Stimulated activated naive CD8-positive, alpha-beta T cell treated with anti-CD3 and anti-CD28 coated beads, Interleukin-15, Interleukin-2, amounts not matched to agents 100 U/mL and 50 U/mL, for 24 hours (primary cell): ENCODE data around the gene ZNF670.
"Not testable (repeated sequence)": the region's sequence is repeated elsewhere in the genome, so short reads cannot be mapped to it uniquely, and the experiment has no call there.

Experiments
- ATAC-seq: fragments of 150-1000 bp; cut with Tn5 transposase; one replicate; pipeline ENCODE4 v1.10.0; 2021
- DNase-seq: peaks from one replicate; pipeline ENCODE4 v3.0.0; 2021

The ZNF670 gene

DNA sequence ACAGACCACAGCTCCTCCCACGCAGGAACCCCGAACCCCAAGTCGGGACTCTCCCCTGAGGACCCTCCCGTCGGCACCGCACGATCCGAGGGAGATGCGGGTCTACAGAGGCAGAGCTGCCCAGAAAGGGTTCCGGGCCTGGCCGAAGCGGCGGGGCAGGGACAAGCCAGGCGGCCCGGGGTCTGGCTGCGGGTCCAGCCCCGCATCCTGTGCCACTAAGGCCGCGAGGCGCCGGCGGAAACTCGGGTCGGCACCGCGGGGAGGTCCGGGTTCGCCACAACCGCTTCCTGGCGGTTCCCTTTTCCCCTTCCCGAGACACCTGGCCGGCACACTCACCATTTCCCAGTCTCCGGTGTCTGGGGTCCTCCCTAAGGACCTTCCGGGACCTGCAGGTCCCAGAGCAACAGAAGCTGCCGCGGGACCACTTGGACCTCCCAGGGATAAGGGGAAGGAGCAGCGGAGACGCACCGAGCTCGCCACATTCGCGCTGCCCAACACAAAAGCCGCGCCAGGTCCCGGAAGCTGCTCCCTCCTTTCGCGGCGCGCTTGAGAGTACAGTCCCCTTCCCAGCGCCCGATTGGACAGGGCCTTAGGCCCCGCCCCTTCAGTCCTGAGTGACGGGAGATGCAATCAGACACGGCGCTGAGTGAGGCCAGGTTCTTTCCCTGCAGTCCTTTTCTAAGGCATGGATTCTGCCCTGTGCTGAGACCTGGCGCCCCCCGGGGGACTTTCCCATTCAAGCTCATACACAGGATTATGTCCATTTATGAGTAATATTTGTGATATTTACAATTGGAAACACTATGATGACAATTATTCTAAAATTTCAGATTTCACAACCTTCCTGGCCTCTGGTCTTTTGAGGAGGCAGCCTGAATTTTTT is at the start of gene ZNF670:
TSS of gene ZNF670 (minus strand) at position 554 of the 883 bp plus-strand sequence. CDS start at position 339, 215 bp downstream.
- DNase-seq: peak; percentile 94
- ATAC-seq: peak; percentile 100

- DNase-seq, ATAC-seq: not testable (repeated sequence)
Observed at GRCh38 chr1:247127519-247128282, 49.1 kb upstream of the ZNF670 start.

- not testable (repeated sequence) for DNase-seq
- ATAC-seq: peak; percentile 62
Observed at GRCh38 chr1:247126601-247127000, 48.0 kb upstream of the ZNF670 start.

DNA sequence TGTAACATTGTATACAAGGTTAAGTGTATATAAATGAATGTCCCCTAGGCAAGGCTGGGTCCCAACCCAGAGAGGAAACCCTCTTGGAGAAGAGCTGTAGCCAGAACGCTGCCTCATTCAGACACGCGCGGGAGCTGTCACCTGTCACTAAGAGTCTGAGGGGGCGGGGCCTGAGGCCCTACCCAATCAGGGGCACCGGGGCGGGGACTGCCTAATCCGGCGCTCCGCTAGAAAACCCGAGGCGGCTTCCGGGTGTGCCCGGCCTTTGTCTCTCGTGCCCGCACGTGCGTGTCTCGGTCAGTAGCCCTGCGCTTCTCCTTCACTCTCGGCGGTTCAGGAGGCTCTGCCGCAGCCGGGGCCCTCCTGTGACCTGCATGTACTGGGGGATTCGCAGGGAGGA is 47.6 kb upstream of the ZNF670 start:
- ATAC-seq: peak; percentile 100
- not testable (repeated sequence) for DNase-seq

- no peak for ATAC-seq
- no peak for DNase-seq
Observed at GRCh38 chr1:247121382-247121781, 42.8 kb upstream of the ZNF670 start.

GRCh38 chr1:247120408-247120668 is 41.7 kb upstream of the ZNF670 start:
- not testable (repeated sequence) for DNase-seq, ATAC-seq

DNA sequence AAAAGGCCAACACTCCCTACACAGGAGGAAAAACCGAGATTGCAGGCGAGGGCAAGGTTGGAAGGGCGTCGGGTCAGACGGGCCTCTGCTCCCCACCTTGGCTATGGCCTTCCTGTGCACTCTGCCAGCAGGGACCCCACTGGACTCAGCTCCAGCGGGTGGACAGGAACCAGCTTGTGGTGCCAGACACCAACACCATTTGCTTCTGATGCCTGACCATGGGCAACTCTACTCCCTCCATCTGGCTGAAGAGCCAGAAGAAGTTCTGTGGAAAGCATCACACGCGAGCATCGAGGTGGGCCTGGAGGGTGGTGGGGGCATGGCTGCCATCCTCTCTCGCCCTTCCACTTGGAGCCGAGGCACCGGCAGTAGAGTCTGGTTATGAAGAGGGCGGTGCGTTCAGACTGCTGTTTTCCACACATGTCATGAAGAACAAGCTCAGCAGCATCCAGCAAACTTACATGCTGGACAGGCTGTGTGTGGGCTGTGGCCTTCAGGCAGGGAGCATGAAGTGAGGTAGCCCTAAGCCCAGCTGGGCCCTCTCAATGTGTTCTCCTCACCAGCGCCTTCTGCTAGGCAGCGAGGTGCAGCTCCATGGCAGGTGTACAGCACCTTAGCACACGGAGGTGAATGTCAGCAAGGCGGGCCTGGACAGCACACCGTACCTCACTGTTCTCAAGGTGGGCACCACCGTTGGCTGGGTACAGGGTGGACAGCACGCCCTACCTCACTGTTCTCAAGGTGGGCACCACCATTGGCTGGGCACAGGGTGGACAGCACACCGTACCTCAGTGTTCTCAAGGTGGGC is 41.2 kb upstream of the ZNF670 start:
- ATAC-seq (peak; percentile 10), DNase-seq (no peak)

DNA sequence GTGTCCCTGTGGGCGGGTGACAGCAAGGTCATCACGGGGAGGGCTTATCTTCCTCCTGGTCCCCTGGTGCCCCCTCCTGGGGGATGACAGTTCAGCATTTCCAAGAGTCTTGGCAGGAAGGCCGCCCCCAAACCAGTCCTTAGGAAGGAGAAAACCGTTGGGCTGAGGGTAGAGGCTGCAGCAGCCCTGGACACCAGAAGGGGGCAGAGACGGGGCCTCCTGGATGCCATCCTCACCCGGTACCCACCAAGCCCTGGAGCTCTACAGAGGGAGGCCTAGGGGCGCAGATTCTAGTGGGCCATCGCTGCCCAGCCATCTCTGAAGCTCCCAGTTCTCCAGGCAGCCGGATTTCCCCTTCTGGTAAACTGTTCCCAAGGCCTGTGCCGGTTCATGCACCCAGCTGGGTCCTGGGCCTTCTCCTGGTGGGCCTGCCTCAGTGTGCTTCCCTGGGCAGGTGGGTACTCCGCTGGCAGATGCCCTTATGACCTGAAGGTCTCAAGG is 40.4 kb upstream of the ZNF670 start:
- DNase-seq (peak; percentile 59), ATAC-seq (peak; percentile 41)

DNA sequence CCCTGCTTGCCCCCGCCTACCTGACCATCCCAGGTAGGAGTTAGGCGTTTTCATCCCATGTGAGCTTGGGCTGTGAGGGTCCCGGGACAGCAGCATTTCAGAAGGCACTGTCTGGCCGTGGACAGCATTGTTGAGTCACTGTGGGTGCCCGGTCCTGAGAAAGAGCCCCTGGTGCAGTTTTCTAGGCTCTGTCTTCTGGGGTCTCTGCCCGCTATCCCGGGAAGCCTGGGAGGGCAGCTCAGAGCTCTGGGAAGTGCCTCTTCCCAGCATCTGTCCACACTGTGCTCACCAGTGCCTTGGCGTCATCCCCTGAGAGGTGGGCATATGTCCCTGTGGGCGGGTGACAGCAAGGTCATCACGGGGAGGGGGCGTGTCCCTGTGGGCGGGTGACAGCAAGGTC is 36.9 kb upstream of the ZNF670 start:
- ATAC-seq: no peak
- no peak for DNase-seq

GRCh38 chr1:247115141-247115510 is 36.5 kb upstream of the ZNF670 start:
- no peak for ATAC-seq

DNA sequence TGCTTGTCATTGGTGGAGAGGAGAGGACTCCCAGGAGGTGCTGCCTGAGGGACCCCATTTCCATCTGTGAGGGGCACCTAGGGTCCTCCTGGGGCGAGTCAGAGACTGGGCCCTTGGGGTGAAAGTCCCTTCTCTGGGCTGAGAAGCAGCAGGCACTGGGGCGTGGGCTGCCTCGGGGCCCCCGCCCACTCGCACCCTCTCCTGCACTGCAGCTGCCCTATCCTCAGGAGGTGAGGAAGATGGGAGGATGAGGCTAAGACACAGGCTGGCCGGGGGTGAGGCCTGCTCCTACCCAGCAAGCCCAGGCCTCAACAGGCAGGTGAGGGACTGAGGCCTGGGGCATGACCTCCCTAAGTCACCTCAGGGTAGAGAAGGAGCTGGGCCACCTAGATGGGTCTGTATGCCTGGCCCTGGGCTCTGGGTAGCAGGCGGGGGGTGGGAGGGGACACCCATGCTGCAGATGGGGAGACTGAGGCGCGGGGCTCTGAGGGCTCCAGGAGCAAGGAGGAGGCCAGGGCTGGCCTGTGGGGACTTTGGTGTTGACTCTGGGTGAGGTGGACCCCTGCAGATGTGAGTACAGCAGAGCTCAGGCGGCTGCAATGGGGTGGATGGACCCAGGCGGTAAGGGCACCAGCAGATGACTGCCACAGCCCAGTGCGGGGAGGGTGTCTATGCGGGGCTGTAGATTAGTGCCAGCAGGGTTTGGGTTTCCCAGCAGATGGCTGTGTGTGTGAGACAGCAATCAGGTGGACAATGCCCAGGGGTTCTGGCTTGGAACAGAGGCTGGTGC is 35.9 kb upstream of the ZNF670 start:
- no peak for DNase-seq
- peak; percentile 17 for ATAC-seq

More at GRCh38 chr1:247115141-247115510, 36.5 kb upstream of the ZNF670 start:
- DNase-seq: no peak

DNA sequence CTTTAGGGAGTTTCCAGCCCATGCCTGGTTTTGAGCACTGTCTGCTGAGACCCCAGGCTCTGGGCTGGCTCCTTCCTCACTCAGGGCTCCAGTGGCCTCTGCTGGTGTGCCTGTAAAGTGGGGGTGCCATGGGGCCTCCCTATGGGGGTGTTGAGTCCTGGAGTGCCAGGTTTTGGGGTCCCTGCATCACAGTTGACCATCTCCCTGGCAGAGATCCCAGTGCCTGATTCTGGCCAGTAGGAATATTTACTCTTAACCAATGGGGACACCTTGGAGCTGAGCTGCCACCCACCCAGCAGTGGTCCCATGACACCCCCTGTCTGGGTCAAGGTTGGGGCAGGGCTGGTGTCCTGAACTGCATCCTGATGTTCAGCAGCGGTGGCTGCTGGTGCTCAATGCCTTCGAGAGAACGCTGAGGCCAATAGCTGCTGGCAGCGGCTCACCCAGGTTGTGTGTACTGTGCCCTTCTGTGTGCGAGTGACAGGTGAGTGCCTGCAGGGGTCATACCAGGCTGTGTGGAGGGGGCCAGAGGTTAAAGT is 35.2 kb upstream of the ZNF670 start:
- DNase-seq: no peak

DNA sequence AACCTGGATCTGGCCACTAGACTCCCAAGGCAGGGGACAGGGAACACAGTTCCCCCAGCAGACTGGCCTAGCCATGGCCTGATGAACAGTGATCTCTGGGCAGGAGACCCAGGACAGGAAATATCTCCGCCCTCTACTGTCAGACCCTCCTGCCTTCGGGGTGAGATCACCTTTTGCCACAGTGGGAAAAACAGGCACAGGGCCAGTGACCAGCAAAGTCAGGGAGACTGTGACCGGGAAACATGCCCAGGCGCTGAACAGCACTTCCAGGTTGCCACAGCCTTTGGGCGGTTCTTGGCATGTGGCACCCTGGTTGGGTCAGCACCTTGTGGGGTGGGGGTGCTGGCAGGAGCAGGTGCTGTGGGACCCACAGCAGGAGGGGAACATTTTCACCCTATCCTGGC is 34.5 kb upstream of the ZNF670 start:
- ATAC-seq (no peak), DNase-seq (no peak)

More for the DNA sequence above, 35.2 kb upstream of the ZNF670 start:
- ATAC-seq: no peak

- ATAC-seq (no peak), DNase-seq (no peak)
Observed at GRCh38 chr1:247112479-247112781, 33.8 kb upstream of the ZNF670 start.

GRCh38 chr1:247111700-247112478 is 33.3 kb upstream of the ZNF670 start:
- DNase-seq (no peak), ATAC-seq (peak; percentile 5)

GRCh38 chr1:247111259-247111699 is 32.7 kb upstream of the ZNF670 start:
- DNase-seq (peak; percentile 21), ATAC-seq (no peak)

- ATAC-seq: peak; percentile 30
- peak; percentile 27 for DNase-seq
Observed at GRCh38 chr1:247110627-247111258, 32.1 kb upstream of the ZNF670 start.

- ATAC-seq (no peak), DNase-seq (no peak)
Observed at GRCh38 chr1:247107694-247108093, 29.1 kb upstream of the ZNF670 start.

DNA sequence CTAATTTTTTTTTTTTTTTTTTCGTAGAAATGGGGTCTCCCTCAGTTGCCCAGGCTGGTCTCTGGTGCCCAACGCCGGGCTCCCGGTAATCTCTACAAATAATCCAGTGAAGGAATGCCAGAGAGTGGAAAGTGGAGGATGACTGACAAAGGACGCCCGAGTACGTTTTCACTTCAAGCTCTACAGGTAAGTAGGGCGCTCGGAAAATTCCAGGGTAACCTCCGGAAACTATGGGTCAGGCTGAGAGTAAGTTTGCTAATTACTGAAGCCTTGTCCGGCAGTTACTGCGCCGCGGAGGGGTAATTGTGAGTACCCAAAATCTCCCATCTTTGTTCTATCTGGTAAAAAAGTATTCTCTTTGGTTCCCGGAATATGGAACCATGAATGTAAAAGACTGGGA is 27.4 kb upstream of the ZNF670 start:
- ATAC-seq (no peak), DNase-seq (no peak)

DNA sequence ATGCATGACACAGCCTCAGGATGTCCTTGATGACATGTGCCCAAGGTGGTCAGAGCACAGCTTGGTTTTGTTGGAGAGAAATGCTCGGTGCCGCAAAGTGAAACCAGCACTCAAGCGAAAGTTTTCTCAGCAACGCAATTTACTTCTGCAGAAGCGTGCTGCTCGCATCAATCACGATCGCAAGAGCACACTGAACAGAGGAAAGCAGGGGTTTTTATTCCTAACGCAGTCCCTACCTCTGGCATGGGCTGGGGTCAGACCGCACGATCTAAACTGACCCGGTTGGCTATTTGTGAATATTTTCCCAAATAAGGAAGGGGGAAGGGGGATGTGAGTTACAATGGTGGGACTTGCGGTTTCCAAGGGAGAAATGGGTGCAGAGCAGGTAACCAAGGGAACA is 26.4 kb upstream of the ZNF670 start:
- ATAC-seq (no peak), DNase-seq (no peak)
